Esophagus muscularis mucosa (tissue), 4 donors: Measurements from ENCODE around the gene CTSH. TPM values are rescaled to one million over a fixed set of nuclear protein-coding genes. Genes with fewer than 3 reads are reported as not detected.

ENCODE experiments used
- DNase-seq: peaks from one replicate; pipeline ENCODE4 v3.0.0-alpha.2; 2017; ENCODE audit errors: extremely low spot score
- H3K27ac ChIP-seq, 4 donors: fragments of 200-600 bp; sonication (generic); replicated peaks in 1 of 4; 1 replicate in 3 of 4; 2 replicates in 1 of 4; pipeline ENCODE4 v1.5.1; 2016 to 2019; ENCODE audit warnings: mild to moderate bottlenecking in 1 of 4
- H3K27me3 ChIP-seq, 4 donors: fragments of 200-600 bp; sonication (generic); one replicate each; pipeline versions ENCODE4 v1.5.1 to v1.6.0; 2016 to 2019
- H3K36me3 ChIP-seq, 4 donors: fragments of 200-600 bp; sonication (generic); one replicate each; pipeline ENCODE4 v1.5.1; 2016 to 2019
- H3K4me1 ChIP-seq, 4 donors: fragments of 200-600 bp; sonication (generic); one replicate each; pipeline ENCODE4 v1.5.1; 2016 to 2019
- H3K4me3 ChIP-seq, 4 donors: fragments of 200-600 bp; sonication (generic); 1 replicate in 2 of 4; 2 replicates in 2 of 4; pipeline ENCODE4 v1.5.1; 2016 to 2019; ENCODE audit warnings: mild to moderate bottlenecking in 4 of 4, moderate library complexity in 1 of 4
- H3K9me3 ChIP-seq, 4 donors: fragments of 200-600 bp; sonication (generic); 1 replicate in 3 of 4; 2 replicates in 1 of 4; pipeline ENCODE4 v1.5.1; 2016 to 2019
- EP300 ChIP-seq: sonication (generic); formaldehyde crosslinking; IDR thresholded peaks from one replicate; pipeline ENCODE4 v1.6.1; 2017; ENCODE audit warnings: antibody characterized with exemption
- POLR2A ChIP-seq: fragments of 450-650 bp; IDR thresholded peaks from one replicate; pipeline ENCODE4 v1.6.1; 2017; ENCODE audit warnings: antibody characterized with exemption, moderate library complexity, mild to moderate bottlenecking, low read depth
- POLR2AphosphoS5 ChIP-seq, 2 donors: sonication (generic); formaldehyde crosslinking; IDR thresholded peaks; one replicate each; pipeline ENCODE4 v1.6.1; 2017; ENCODE audit warnings: antibody characterized with exemption in 2 of 2
- WGBS: methylation state at CpG from one replicate; pipeline ENCODE4 v1.1.5; 2018; 5-methylcytosine and 5-hydroxymethylcytosine counted together
- intact Hi-C: fragments of 100-400 bp; cut with DNase I; formaldehyde crosslinking; loops from one replicate; pipeline ENCODE4 v1.15.1; 2023
- total RNA-seq, 4 donors: library from RNA; depleted of rRNA; stranded (reverse); fragments of >200 nt; gene quantifications; one replicate each; pipeline versions ENCODE4 v1.1.0 to v1.2.1, GENCODE V29; 2016
- TF ChIP-seq, protein P1 (sequence below), 3 experiments: fragments of 200-600 bp in 2 of 3; fragments of 450-650 bp in 1 of 3; sonication (generic) in 2 of 3; IDR thresholded peaks; one replicate each; pipeline ENCODE4 v1.5.1; 2017 to 2019; ENCODE audit warnings: antibody characterized with exemption in 3 of 3, mild to moderate bottlenecking in 2 of 3, moderate library complexity in 1 of 3

The CTSH gene
- total RNA-seq, 4 donors from 2014 or later, result 56.1 to 114 (median 74.9) TPM

- TF ChIP-seq POLR2AphosphoS5 (IDR thresholded peaks at IDR 0.05), result no peak
- TF ChIP-seq, protein P1, sequence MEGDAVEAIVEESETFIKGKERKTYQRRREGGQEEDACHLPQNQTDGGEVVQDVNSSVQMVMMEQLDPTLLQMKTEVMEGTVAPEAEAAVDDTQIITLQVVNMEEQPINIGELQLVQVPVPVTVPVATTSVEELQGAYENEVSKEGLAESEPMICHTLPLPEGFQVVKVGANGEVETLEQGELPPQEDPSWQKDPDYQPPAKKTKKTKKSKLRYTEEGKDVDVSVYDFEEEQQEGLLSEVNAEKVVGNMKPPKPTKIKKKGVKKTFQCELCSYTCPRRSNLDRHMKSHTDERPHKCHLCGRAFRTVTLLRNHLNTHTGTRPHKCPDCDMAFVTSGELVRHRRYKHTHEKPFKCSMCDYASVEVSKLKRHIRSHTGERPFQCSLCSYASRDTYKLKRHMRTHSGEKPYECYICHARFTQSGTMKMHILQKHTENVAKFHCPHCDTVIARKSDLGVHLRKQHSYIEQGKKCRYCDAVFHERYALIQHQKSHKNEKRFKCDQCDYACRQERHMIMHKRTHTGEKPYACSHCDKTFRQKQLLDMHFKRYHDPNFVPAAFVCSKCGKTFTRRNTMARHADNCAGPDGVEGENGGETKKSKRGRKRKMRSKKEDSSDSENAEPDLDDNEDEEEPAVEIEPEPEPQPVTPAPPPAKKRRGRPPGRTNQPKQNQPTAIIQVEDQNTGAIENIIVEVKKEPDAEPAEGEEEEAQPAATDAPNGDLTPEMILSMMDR (IDR thresholded peaks at IDR 0.05), result no peak
- no peak for TF ChIP-seq EP300
- TF ChIP-seq POLR2A, result no peak
- Histone ChIP-seq H3K27ac (no peak overlapping the region), H3K4me1 (peaks cover 31 to 43% (median 36%) of the 10 kb centered on the region in 4 donors), H3K27me3 (no peaks in the 10 kb centered on the region), H3K4me3 (no peak overlapping the region), H3K9me3 (no peaks in the 10 kb centered on the region), H3K36me3 (peaks cover 0 to 52% (median 23%) of the 10 kb centered on the region in 4 donors)
- DNase-seq, result no peak
- WGBS, result 72% methylated on average over 3 of the region's 13 CpGs
- intact Hi-C loops, result no loop called here
Observed at GRCh38 chr15:78932258-78932808, 12.5 kb downstream of the CTSH start.

DNA sequence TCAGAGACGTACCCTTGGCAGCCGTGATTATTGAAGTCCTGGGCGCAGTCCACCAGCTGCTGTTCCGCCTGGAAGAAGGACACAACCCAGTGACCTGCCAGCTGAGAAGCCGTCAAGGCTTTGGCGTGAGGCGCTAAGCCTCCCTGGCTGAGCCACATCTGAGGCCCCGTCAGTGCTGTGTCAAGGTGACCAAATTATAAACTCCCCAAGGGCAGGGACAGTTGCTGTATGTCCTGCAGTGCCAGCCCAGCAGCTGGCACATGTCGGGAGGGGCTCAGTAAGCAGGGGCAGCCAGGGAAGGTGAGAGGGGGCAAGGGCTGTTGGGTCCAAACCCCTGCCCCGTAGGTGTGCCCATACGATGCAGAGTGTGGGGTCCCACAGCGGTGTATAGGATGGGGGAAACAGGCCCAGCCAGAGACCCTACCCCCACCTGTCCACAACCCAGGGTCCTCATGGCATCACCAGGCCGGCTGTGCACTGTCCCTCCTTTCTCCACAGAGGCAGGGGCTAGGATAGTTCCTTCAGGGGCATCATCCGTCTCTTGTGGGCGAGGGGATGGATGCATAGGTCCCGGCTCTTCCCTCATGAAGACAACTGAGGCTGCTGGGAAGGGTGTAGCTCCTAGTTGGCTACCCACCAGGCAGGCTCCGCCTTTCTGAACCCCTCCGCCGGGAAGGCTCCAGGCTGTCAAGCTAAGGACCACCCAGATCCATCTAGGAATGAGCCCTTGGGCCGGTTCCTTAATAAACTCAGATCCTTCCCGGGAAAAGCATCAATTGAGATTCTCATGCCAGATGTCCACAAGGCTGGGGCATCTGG is 13.2 kb downstream of the CTSH start:
- TF ChIP-seq POLR2AphosphoS5 (IDR thresholded peaks at IDR 0.05) (no peak), EP300 (no peak)
- DNase-seq, result no peak

GRCh38 chr15:78930577-78931388 is 14.1 kb downstream of the CTSH start:
- Histone ChIP-seq H3K4me1 (peaks cover 18 to 36% (median 31%) of the 10 kb centered on the region in 4 donors), H3K9me3 (no peaks in the 10 kb centered on the region), H3K27me3 (no peaks in the 10 kb centered on the region), H3K36me3 (peaks cover 3 to 67% (median 38%) of the 10 kb centered on the region in 4 donors), H3K4me3 (no peak overlapping the region), H3K27ac (peak overlapping the region in 1 of 4 donors; percentile 58)
- no peak for DNase-seq
- WGBS, result 61% methylated on average over 9 of the region's 11 CpGs
- intact Hi-C loops, result no loop called here
- TF ChIP-seq POLR2A (no peak), EP300 (no peak), POLR2AphosphoS5 (IDR thresholded peaks at IDR 0.05) (no peak)
- TF ChIP-seq, protein P1 (IDR thresholded peaks at IDR 0.05), result no peak

More for the DNA sequence above, 13.2 kb downstream of the CTSH start:
- H3K9me3 ChIP-seq, result no peaks in the 10 kb centered on the region
- H3K27ac ChIP-seq, result peak overlapping the region in 1 of 4 donors; percentile 58
- intact Hi-C loops, result no loop called here
- H3K4me3 ChIP-seq, result no peak overlapping the region
- peaks cover 27 to 36% (median 33%) of the 10 kb centered on the region in 4 donors for H3K4me1 ChIP-seq
- 88% methylated on average over 8 of the region's 21 CpGs for WGBS
- no peaks in the 10 kb centered on the region for H3K27me3 ChIP-seq
- H3K36me3 ChIP-seq, result peaks cover 0 to 58% (median 30%) of the 10 kb centered on the region in 4 donors

- peaks cover 14 to 36% (median 29%) of the 10 kb centered on the region in 4 donors for H3K4me1 ChIP-seq
- H3K27ac ChIP-seq, result no peak overlapping the region
- DNase-seq, result no peak
- TF ChIP-seq POLR2A (no peak), POLR2AphosphoS5 (IDR thresholded peaks at IDR 0.05) (no peak)
- TF ChIP-seq, protein P1 (IDR thresholded peaks at IDR 0.05), result no peak
- no peak overlapping the region for H3K4me3 ChIP-seq
- H3K36me3 ChIP-seq, result peaks cover 10 to 72% (median 46%) of the 10 kb centered on the region in 4 donors
- 94% methylated on average over 15 of the region's 16 CpGs for WGBS
- no peaks in the 10 kb centered on the region for H3K27me3 ChIP-seq
- intact Hi-C loops, result no loop called here
- H3K9me3 ChIP-seq, result no peaks in the 10 kb centered on the region
Observed at GRCh38 chr15:78929536-78930264, 15.1 kb downstream of the CTSH start.
